GM23248 (cell line): ENCODE data around the gene XKR7. TPM values are rescaled to one million over a fixed set of nuclear protein-coding genes. Genes with fewer than 3 reads are reported as not detected.

ENCODE experiments used
- DNase-seq: peaks from one replicate; pipeline ENCODE4 v3.0.0-alpha.2; 2015
- H2AFZ ChIP-seq: fragments of 200-600 bp; sonication (generic); 2 replicates; pipeline ENCODE4 v1.6.1; 2016; ENCODE audit warnings: antibody characterized with exemption
- H3F3A ChIP-seq: fragments of 200-600 bp; sonication (generic); 2 replicates; pipeline ENCODE4 v1.6.1; 2016; ENCODE audit warnings: mild to moderate bottlenecking, antibody characterized with exemption, mixed run types; ENCODE audit not compliant: insufficient read depth
- H3K27ac ChIP-seq: fragments of 200-600 bp; sonication (generic); 2 replicates; pipeline ENCODE4 v1.5.1; 2016; ENCODE audit warnings: mild to moderate bottlenecking
- H3K27me3 ChIP-seq: fragments of 200-600 bp; sonication (generic); replicated peaks from 2 replicates; pipeline ENCODE4 v1.6.1; 2016; ENCODE audit warnings: mild to moderate bottlenecking; ENCODE audit not compliant: insufficient read depth
- H3K36me3 ChIP-seq: fragments of 200-600 bp; sonication (generic); 2 replicates; pipeline ENCODE4 v1.6.1; 2016; ENCODE audit warnings: low read depth, mild to moderate bottlenecking
- H3K4me1 ChIP-seq: fragments of 200-600 bp; sonication (generic); 2 replicates; pipeline ENCODE4 v1.6.1; 2016; ENCODE audit warnings: mild to moderate bottlenecking; ENCODE audit not compliant: insufficient read depth
- H3K4me2 ChIP-seq: fragments of 200-600 bp; sonication (generic); one replicate; pipeline ENCODE4 v1.6.1; 2016; ENCODE audit warnings: mild to moderate bottlenecking; ENCODE audit not compliant: unreplicated experiment
- H3K4me3 ChIP-seq: fragments of 200-600 bp; sonication (generic); 2 replicates; pipeline ENCODE4 v1.5.1; 2016; ENCODE audit warnings: mild to moderate bottlenecking
- H3K79me2 ChIP-seq: fragments of 200-600 bp; sonication (generic); 2 replicates; pipeline ENCODE4 v1.6.1; 2016; ENCODE audit warnings: mild to moderate bottlenecking; ENCODE audit not compliant: insufficient read depth
- H3K9ac ChIP-seq: fragments of 200-600 bp; sonication (generic); 2 replicates; pipeline ENCODE4 v1.6.1; 2016; ENCODE audit warnings: mild to moderate bottlenecking
- H3K9me2 ChIP-seq: fragments of 200-600 bp; sonication (generic); 2 replicates; pipeline ENCODE4 v1.6.1; 2016; ENCODE audit warnings: mixed run types, mild to moderate bottlenecking, moderate library complexity; ENCODE audit not compliant: insufficient read depth
- H3K9me3 ChIP-seq: fragments of 200-600 bp; sonication (generic); one replicate; pipeline ENCODE4 v1.6.1; 2017; ENCODE audit warnings: low read depth
- H4K20me1 ChIP-seq: fragments of 200-600 bp; sonication (generic); 2 replicates; pipeline ENCODE4 v1.6.0; 2016; ENCODE audit not compliant: insufficient read depth
- EZH2 ChIP-seq: fragments of 200-600 bp; sonication (generic); IDR thresholded peaks from 2 replicates; pipeline ENCODE4 v1.6.1; 2018; ENCODE audit warnings: antibody characterized with exemption, mild to moderate bottlenecking; ENCODE audit not compliant: insufficient read depth, poor library complexity, severe bottlenecking
- EZH2phosphoT487 ChIP-seq: fragments of 200-600 bp; sonication (generic); IDR thresholded peaks from 2 replicates; pipeline ENCODE4 v1.6.1; 2018; ENCODE audit warnings: antibody characterized with exemption, moderate library complexity, mild to moderate bottlenecking, low read depth; ENCODE audit not compliant: insufficient read depth
- WGBS, 2 experiments: methylation state at CpG; one replicate each; pipeline ENCODE4 v1.1.6; 2015 to 2017; ENCODE audit warnings: low lambda C conversion rate in 2 of 2, low coverage in 1 of 2; ENCODE audit errors: missing lambda C conversion rate in 2 of 2; 5-methylcytosine and 5-hydroxymethylcytosine counted together
- in situ Hi-C: fragments of 300-500 bp; cut with MboI; formaldehyde crosslinking; loops from 2 replicates; pipeline ENCODE4 v1.15.0; 2020
- polyA plus RNA-seq: library from polyadenylated mRNA; unstranded; fragments of >200 nt; fragmentation: Nextera tagmentation; extraction: Ambion mirVana; gene quantifications from 2 replicates; pipeline ENCODE4 v1.2.1, GENCODE V29; 2016
- total RNA-seq: library from RNA; depleted of rRNA; stranded (reverse); fragments of >200 nt; shearing (Covaris generic); gene quantifications from 2 replicates; pipeline ENCODE4 v1.2.3, GENCODE V29; 2014; rRNA removed

XKR7 gene, protein sequence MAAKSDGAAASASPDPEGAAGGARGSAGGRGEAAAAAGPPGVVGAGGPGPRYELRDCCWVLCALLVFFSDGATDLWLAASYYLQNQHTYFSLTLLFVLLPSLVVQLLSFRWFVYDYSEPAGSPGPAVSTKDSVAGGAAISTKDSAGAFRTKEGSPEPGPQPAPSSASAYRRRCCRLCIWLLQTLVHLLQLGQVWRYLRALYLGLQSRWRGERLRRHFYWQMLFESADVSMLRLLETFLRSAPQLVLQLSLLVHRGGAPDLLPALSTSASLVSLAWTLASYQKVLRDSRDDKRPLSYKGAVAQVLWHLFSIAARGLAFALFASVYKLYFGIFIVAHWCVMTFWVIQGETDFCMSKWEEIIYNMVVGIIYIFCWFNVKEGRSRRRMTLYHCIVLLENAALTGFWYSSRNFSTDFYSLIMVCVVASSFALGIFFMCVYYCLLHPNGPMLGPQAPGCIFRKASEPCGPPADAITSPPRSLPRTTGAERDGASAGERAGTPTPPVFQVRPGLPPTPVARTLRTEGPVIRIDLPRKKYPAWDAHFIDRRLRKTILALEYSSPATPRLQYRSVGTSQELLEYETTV
- total RNA-seq (not detected in 2 replicates), polyA plus RNA-seq (not detected in 2 replicates)

DNA sequence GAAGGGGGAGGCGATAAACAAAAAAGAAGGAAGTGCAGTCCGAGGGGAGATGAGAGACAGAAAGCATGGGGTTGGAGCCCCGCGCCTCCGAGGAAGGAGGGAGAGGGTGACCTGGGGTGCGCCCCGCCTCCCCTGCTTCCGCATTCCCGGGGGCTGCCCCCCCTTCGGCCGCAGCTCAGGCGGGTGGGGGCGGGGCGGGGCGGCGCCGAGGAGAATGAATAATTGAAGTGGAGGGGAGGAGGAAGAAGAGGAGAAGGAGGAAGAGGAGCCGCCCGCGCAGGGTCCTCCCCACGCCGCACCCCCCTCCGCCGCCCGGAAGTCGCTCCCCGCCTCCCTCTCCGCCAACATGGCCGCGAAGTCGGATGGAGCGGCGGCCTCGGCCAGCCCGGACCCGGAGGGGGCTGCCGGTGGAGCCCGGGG lies at the start of gene XKR7:
Gene XKR7, plus strand, starts transcription at position 322 of the 420 bp plus-strand sequence. Its CDS starts 25 bp downstream, at position 347.
- in situ Hi-C loops, result no loop called here
- H3K4me2 ChIP-seq, result no peak within 1 kb of the TSS

GRCh38 chr20:31918466-31919105 lies 49.4 kb upstream of the XKR7 start:
- Histone ChIP-seq H4K20me1 (no peaks in the 10 kb centered on the region), H3F3A (no peaks in the 10 kb centered on the region), H2AFZ (no peak overlapping the region), H3K9me2 (no peaks in the 10 kb centered on the region), H3K9me3 (no peaks in the 10 kb centered on the region), H3K4me1 (no peaks in the 10 kb centered on the region), H3K79me2 (no peaks in the 10 kb centered on the region), H3K4me2 (no peak overlapping the region), H3K27me3 (peaks cover 43% of the 10 kb centered on the region; the same call in 1 of the 2 replicates), H3K27ac (no peak overlapping the region), H3K9ac (no peak overlapping the region), H3K36me3 (no peaks in the 10 kb centered on the region), H3K4me3 (no peak overlapping the region)
- 57 to 63% methylated on average over 7 of the region's 7 CpGs for WGBS, 2 experiments
- TF ChIP-seq EZH2 (no peak), EZH2phosphoT487 (no peak)
- DNase-seq, result no peak
- in situ Hi-C loops, result no loop called here

More for the DNA sequence above, at the start of gene XKR7:
- DNase-seq, result no peak
- Histone ChIP-seq H3K4me3 (no peak within 1 kb of the TSS), H3K27me3 (peaks cover 59% of the 10 kb centered on the region), H2AFZ (no peak within 1 kb of the TSS), H3K9me3 (no peaks in the 10 kb centered on the region), H3K36me3 (no peaks in the 10 kb centered on the region), H3F3A (no peaks in the 10 kb centered on the region), H3K4me1 (no peaks in the 10 kb centered on the region), H3K9me2 (no peaks in the 10 kb centered on the region), H3K79me2 (no peaks in the 10 kb centered on the region), H3K9ac (no peak within 1 kb of the TSS), H4K20me1 (no peaks in the 10 kb centered on the region), H3K27ac (no peak within 1 kb of the TSS)
- TF ChIP-seq EZH2 (no peak), EZH2phosphoT487 (no peak)
- WGBS, 2 experiments, result 5% methylated on average over 38 of the region's 38 CpGs; no CpG with 5 or more reads in 1 of the 2 experiments

DNA sequence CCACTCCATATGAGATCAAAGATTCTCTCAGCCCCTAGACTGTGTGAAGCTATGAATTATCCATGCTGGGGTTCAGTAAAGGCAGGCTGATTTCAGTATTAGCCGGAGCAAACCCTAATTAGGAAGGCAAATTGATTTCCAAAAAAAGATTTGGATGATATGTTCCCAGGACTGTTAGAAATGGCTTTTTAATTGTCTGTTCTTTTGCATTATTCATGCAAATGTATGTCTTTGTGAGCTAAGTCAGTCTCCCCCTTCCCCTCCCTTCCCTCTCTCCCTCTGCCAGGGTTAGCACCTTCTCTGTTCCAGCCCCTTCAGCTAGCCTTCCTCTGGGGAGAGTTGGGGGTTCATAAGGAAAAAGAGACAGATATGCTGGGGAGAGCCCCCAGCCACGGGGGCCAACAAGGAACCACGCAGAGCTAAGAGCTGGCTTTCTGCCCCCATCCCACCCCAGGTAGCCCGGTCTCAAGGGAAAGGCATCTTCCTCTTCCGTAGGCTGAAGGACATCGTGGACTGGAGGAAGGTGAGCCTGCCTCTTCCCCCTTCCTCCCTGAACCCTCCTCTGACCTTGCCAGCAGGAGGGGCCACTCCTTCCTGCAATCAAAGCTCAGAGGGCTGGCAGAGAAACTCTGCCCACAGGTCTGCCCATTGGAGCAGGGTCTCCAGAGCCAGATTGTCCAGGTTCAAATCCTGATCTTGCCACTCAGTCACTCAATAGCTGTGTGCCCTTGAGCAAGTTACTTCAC lies 48.4 kb upstream of the XKR7 start:
- H3F3A ChIP-seq, result no peaks in the 10 kb centered on the region
- H3K4me3 ChIP-seq, result no peak overlapping the region
- H3K9me2 ChIP-seq, result no peaks in the 10 kb centered on the region
- no peak overlapping the region for H3K9ac ChIP-seq
- DNase-seq, result no peak
- no peaks in the 10 kb centered on the region for H3K4me1 ChIP-seq
- in situ Hi-C loops, result no loop called here
- peaks cover 37% of the 10 kb centered on the region for H3K27me3 ChIP-seq
- H2AFZ ChIP-seq, result no peak overlapping the region
- 16 to 32% methylated on average over 6 of the region's 6 CpGs for WGBS, 2 experiments
- H3K9me3 ChIP-seq, result no peaks in the 10 kb centered on the region
- TF ChIP-seq EZH2, result no peak
- TF ChIP-seq EZH2phosphoT487, result no peak
- H3K79me2 ChIP-seq, result no peaks in the 10 kb centered on the region
- no peak overlapping the region for H3K27ac ChIP-seq
- H3K36me3 ChIP-seq, result no peaks in the 10 kb centered on the region
- H3K4me2 ChIP-seq, result no peak overlapping the region
- H4K20me1 ChIP-seq, result no peaks in the 10 kb centered on the region
